Measurements from ENCODE around the gene DISP1.

DNA sequence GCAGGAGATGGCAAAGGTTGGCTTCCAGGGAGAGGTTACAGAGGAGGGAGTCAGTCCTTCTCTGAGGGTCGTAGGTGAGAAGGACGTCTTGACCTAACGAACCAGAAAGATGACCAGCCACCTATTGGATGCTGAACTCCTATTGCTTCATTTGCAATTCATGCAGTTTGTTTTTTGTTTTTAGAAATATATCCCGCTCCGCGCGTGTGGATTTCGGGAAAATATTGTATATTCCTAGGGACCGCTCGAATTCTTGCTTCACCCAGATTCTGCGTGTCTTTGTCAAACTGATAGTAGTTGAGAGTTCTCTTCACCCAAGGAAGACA lies 564 bp downstream of the DISP1 start:
- TF ChIP-seq, protein P1, sequence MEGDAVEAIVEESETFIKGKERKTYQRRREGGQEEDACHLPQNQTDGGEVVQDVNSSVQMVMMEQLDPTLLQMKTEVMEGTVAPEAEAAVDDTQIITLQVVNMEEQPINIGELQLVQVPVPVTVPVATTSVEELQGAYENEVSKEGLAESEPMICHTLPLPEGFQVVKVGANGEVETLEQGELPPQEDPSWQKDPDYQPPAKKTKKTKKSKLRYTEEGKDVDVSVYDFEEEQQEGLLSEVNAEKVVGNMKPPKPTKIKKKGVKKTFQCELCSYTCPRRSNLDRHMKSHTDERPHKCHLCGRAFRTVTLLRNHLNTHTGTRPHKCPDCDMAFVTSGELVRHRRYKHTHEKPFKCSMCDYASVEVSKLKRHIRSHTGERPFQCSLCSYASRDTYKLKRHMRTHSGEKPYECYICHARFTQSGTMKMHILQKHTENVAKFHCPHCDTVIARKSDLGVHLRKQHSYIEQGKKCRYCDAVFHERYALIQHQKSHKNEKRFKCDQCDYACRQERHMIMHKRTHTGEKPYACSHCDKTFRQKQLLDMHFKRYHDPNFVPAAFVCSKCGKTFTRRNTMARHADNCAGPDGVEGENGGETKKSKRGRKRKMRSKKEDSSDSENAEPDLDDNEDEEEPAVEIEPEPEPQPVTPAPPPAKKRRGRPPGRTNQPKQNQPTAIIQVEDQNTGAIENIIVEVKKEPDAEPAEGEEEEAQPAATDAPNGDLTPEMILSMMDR (IDR thresholded peaks at IDR 0.05): no peak
- TF ChIP-seq EP300 (IDR thresholded peaks at IDR 0.05): no peak

All from stomach (tissue), 4 donors.